AG09309 (cell line): ENCODE measurements around the gene TMEM185A.
"Not testable (repeated sequence)": the region's sequence is repeated elsewhere in the genome, so short reads cannot be mapped to it uniquely, and the experiment has no call there.

Experiments
- DNase-seq: peaks from one replicate; pipeline ENCODE4 v3.0.0-alpha.2; 2010; ENCODE audit warnings: low read depth
- H3K4me3 ChIP-seq: 2 replicates; pipeline ENCODE4 v1.5.1; 2011; ENCODE audit warnings: mild to moderate bottlenecking, low read depth, low read length, moderate library complexity; ENCODE audit not compliant: control insufficient read depth
- CTCF ChIP-seq: IDR thresholded peaks from 2 replicates; pipeline ENCODE4 v1.5.1; 2011; ENCODE audit warnings: mild to moderate bottlenecking, low read depth, low read length, inconsistent platforms; ENCODE audit not compliant: insufficient read depth, control insufficient read depth; ENCODE audit errors: missing control alignments

Gene TMEM185A

GRCh38 chrX:149631234-149632165, at the start of gene TMEM185A:
Gene TMEM185A (minus strand): TSS chrX:149631792. CDS start chrX:149631580, 212 bp downstream.
- no peak for DNase-seq
- no peak for TF ChIP-seq CTCF
- H3K4me3 ChIP-seq = peak within 1 kb of the TSS; percentile 59

DNA sequence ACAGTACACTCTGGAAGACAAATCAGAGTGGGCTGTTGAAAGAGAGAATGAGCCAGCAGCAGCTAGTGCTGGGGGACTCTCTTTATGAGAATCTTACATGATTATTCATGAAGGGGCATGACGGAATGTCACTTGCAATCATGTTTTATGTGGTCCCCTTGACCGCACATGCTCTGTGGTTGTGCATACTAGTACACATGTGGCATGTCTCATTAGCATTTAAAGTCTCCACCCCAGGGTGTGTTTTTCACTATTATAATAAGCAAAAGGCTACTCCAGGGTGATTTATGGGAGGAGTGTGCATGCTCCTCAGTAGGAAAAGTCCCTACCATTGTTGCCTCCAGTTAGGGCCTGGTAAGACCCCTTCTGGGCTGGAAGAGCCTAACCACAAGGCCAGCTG, 49.6 kb upstream of the TMEM185A start:
- no peak overlapping the region for H3K4me3 ChIP-seq
- no peak for DNase-seq
- TF ChIP-seq CTCF = no peak

- DNase-seq, H3K4me3 ChIP-seq: not testable (repeated sequence)
These were observed 47.6 kb upstream of the TMEM185A start for GRCh38 chrX:149679164-149679678.

GRCh38 chrX:149675554-149675953, 44.0 kb upstream of the TMEM185A start:
- not testable (repeated sequence) for DNase-seq, H3K4me3 ChIP-seq

GRCh38 chrX:149675088-149675487, 43.5 kb upstream of the TMEM185A start:
- H3K4me3 ChIP-seq, DNase-seq: not testable (repeated sequence)

- not testable (repeated sequence) for DNase-seq
These were observed 29.0 kb upstream of the TMEM185A start for GRCh38 chrX:149660613-149661012.

DNA sequence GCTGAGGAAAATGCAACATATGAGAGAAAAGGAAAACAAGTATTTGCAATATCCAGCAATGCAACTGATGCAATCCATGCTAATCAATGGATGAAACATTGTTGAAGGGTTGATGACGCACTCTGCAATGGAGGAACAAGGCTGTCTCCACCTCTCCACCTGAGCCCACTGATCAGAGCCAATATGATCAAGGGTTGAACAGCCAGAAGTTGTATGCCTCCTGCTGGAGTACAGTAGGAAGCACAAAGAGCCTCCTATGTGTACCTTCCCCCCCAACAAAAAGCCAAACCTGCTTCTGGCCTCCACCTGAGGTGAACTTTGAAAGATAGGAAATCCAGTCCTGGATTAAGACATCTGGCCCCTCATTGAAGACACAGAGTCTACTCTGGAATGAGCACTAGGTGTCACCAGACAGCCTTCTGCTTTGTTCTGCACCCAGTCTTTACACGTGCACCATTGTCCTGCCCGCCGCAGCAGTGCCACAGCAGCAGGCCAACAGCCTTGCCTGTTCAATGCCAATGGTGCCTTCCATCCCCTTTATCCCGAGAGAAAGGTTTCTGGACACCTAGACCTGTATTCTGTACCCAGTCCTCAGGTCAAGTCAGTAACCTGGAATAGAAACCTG, 24.8 kb upstream of the TMEM185A start:
- DNase-seq, H3K4me3 ChIP-seq: not testable (repeated sequence)

More at GRCh38 chrX:149660613-149661012, 29.0 kb upstream of the TMEM185A start:
- not testable (repeated sequence) for H3K4me3 ChIP-seq

- no peak for DNase-seq
- TF ChIP-seq CTCF = no peak
- no peak overlapping the region for H3K4me3 ChIP-seq
These were observed 20.8 kb upstream of the TMEM185A start for GRCh38 chrX:149652232-149652981.

DNA sequence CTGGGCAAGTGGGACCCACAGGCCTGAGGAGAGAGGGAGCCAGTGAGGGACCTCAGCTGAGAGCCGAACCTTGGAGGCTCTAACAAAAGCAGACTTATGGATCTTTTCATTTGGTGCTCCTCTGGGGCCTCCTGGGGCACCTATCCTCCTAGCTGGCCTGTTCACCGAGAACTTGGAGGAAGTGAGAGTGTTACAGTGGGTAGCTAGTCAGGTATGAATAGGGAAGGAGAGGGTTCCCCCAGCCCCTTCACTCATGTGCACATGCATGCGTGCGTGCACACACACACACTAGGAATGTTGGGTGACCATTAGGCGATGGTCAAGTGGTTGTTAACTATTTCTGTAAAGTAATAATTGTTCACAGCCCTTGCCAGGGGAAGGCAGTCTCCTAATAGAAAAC, 18.6 kb upstream of the TMEM185A start:
- TF ChIP-seq CTCF = no peak
- H3K4me3 ChIP-seq = no peak overlapping the region
- no peak for DNase-seq
